ENCODE measurements around the gene TFDP1. TPM values are rescaled to one million over a fixed set of nuclear protein-coding genes. Genes with fewer than 3 reads are reported as not detected.

TFDP1 gene
- total and polyA plus RNA-seq, 3 donors from 2014 or later = 72.4 to 135 (median 73.1) TPM

DNA sequence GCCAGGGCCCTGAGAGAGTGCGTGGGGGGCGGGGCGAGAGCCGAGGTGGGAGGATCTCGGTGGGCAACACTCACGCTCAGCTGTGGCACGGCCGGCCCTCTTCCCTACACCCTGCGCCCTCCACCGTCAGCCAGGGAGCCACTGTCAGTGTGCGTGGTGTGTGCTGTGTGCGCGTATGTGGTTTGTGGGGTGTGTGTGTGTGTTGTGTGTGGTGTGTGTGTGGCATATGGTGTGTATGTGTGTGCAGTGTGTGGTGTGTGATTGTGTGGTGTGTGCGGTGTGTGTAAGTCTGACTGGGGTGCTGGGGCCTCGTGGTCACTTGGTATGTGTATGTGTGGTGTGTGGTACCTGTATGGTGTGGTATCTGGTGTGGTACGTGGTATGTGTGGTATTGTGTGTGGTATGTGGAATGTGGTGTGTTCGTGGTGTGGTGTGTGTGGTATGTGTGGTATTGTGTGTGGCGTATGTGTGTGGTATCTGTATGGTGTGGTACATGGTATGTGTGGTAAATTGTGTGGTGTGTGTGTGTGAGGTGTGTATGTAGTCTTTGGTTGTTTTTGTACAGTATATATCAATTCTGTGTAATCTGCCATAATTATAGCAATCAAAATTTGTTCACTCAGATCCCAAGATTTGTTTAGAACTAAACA lies 87.6 kb downstream of the TFDP1 start:
- Histone ChIP-seq H3K4me3 (no peak overlapping the region), H3K36me3 (ENCODE audit: low read depth, missing control alignments) (no peaks in the 10 kb centered on the region), H3K9me3 (no peaks in the 10 kb centered on the region), H3K27me3 (no peaks in the 10 kb centered on the region), H3K4me1 (no peaks in the 10 kb centered on the region), H3K27ac (no peak overlapping the region)
- DNase-seq = no peak
- 86 to 89% methylated on average over 16 to 18 of the region's 18 CpGs for WGBS, 2 donors
- TF ChIP-seq, protein P1, sequence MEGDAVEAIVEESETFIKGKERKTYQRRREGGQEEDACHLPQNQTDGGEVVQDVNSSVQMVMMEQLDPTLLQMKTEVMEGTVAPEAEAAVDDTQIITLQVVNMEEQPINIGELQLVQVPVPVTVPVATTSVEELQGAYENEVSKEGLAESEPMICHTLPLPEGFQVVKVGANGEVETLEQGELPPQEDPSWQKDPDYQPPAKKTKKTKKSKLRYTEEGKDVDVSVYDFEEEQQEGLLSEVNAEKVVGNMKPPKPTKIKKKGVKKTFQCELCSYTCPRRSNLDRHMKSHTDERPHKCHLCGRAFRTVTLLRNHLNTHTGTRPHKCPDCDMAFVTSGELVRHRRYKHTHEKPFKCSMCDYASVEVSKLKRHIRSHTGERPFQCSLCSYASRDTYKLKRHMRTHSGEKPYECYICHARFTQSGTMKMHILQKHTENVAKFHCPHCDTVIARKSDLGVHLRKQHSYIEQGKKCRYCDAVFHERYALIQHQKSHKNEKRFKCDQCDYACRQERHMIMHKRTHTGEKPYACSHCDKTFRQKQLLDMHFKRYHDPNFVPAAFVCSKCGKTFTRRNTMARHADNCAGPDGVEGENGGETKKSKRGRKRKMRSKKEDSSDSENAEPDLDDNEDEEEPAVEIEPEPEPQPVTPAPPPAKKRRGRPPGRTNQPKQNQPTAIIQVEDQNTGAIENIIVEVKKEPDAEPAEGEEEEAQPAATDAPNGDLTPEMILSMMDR (IDR thresholded peaks at IDR 0.05) = no peak
- no peak for TF ChIP-seq POLR2A (IDR thresholded peaks at IDR 0.05)
- intact Hi-C loops (cut with DNase I; ENCODE audit: low total_unique reads) = no loop called here

Other genes with a start within 250 kb of the TFDP1 start
- gene GRTP1, start 220.6 kb upstream of the TFDP1 start, total RNA-seq = 10 to 100 TPM; 19.1 to 25.7 TPM
- gene GRTP1, start 220.6 kb upstream of the TFDP1 start, polyA plus RNA-seq (ENCODE audit: insufficient read depth, low read depth, low replicate concordance) = 18.7 TPM
- gene ADPRHL1, start 131.3 kb upstream of the TFDP1 start, total RNA-seq = 1 to 10 TPM; 6.6 to 9.3 TPM
- 6.2 TPM for gene ADPRHL1, start 131.3 kb upstream of the TFDP1 start, polyA plus RNA-seq (ENCODE audit: insufficient read depth, low read depth, low replicate concordance)
- 10 to 100 TPM; 65.9 to 78.5 TPM for gene DCUN1D2, start 94.0 kb upstream of the TFDP1 start, total RNA-seq
- gene DCUN1D2, start 94.0 kb upstream of the TFDP1 start, polyA plus RNA-seq (ENCODE audit: insufficient read depth, low read depth, low replicate concordance) = 16.3 TPM
- not detected for gene ATP4B, start 73.4 kb downstream of the TFDP1 start, total RNA-seq
- gene ATP4B, start 73.4 kb downstream of the TFDP1 start, polyA plus RNA-seq (ENCODE audit: insufficient read depth, low read depth, low replicate concordance) = not detected
- gene GRK1, start 82.5 kb downstream of the TFDP1 start, total RNA-seq = 1 to 10 TPM in 1 of 2 donors, under 1 TPM in 1; 0.87 to 2.1 TPM
- gene GRK1, start 82.5 kb downstream of the TFDP1 start, polyA plus RNA-seq (ENCODE audit: insufficient read depth, low read depth, low replicate concordance) = 0.55 TPM
- gene TMEM255B, start 174.5 kb downstream of the TFDP1 start, total RNA-seq = 10 to 100 TPM in 1 of 2 donors, 1 to 10 TPM in 1; 6.9 to 10.9 TPM
- 7.5 TPM for gene TMEM255B, start 174.5 kb downstream of the TFDP1 start, polyA plus RNA-seq (ENCODE audit: insufficient read depth, low read depth, low replicate concordance)